CD14-positive monocyte (primary cell): ENCODE measurements around the gene TRABD2B. TPM values are rescaled to one million over a fixed set of nuclear protein-coding genes. Genes with fewer than 3 reads are reported as not detected.

Experiments used
- DNase-seq, 3 donors: peaks; one replicate each; pipeline ENCODE4 v3.0.0-alpha.2; 2011 to 2022
- H2AFZ ChIP-seq: 2 replicates; pipeline ENCODE4 v1.6.0; 2012; ENCODE audit warnings: mild to moderate bottlenecking, low read depth, low read length, inconsistent platforms; ENCODE audit not compliant: insufficient read depth, poor library complexity, severe bottlenecking
- H3K27ac ChIP-seq, 2 donors: 1 replicate in 1 of 2; 2 replicates in 1 of 2; pipeline ENCODE4 v1.5.1; 2012 to 2013; ENCODE audit warnings: low read length in 2 of 2, control low read depth in 1 of 2, inconsistent platforms in 1 of 2, low read depth in 1 of 2, mild to moderate bottlenecking in 1 of 2
- H3K27me3 ChIP-seq, 2 donors: one replicate each; pipeline versions ENCODE4 v1.6.0 to v1.6.1; 2011 to 2013; ENCODE audit warnings: low read length in 2 of 2; ENCODE audit not compliant: control insufficient read depth in 2 of 2, insufficient read depth in 2 of 2
- H3K36me3 ChIP-seq, 2 donors: replicated peaks in 1 of 2; 1 replicate in 1 of 2; 2 replicates in 1 of 2; pipeline versions ENCODE4 v1.5.1 to v1.6.1; 2012 to 2013; ENCODE audit warnings: low read length in 2 of 2, control low read depth in 1 of 2, inconsistent platforms in 1 of 2, mild to moderate bottlenecking in 1 of 2; ENCODE audit not compliant: insufficient read depth in 2 of 2, control insufficient read depth in 1 of 2
- H3K4me1 ChIP-seq, 2 donors: 1 replicate in 1 of 2; 2 replicates in 1 of 2; pipeline versions ENCODE4 v1.5.1 to v1.6.1; 2012 to 2013; ENCODE audit warnings: low read length in 2 of 2, control low read depth in 1 of 2, inconsistent platforms in 1 of 2, mild to moderate bottlenecking in 1 of 2, moderate library complexity in 1 of 2; ENCODE audit not compliant: insufficient read depth in 2 of 2, control insufficient read depth in 1 of 2
- H3K4me2 ChIP-seq: replicated peaks from 2 replicates; pipeline ENCODE3; 2012; ENCODE audit warnings: low read length, moderate library complexity, mild to moderate bottlenecking; ENCODE audit not compliant: poor library complexity, severe bottlenecking; ENCODE audit errors: extremely low read depth
- H3K4me3 ChIP-seq, 3 experiments: fragments of 200-600 bp in 1 of 3; sonication (generic) in 1 of 3; replicated peaks in 1 of 3; 1 replicate in 2 of 3; 2 replicates in 1 of 3; pipeline ENCODE4 v1.5.1; 2011 to 2013; ENCODE audit warnings: low read length in 3 of 3, mild to moderate bottlenecking in 3 of 3, control low read depth in 2 of 3, low read depth in 2 of 3, inconsistent platforms in 1 of 3, moderate library complexity in 1 of 3
- H3K79me2 ChIP-seq: 2 replicates; pipeline ENCODE4 v1.6.0; 2012; ENCODE audit warnings: mild to moderate bottlenecking, control low read depth, inconsistent platforms, low read length, moderate library complexity; ENCODE audit not compliant: insufficient read depth
- H3K9ac ChIP-seq: 2 replicates; pipeline ENCODE4 v1.6.0; 2017; ENCODE audit warnings: low read length, mild to moderate bottlenecking; ENCODE audit not compliant: insufficient read depth, poor library complexity, severe bottlenecking
- H3K9me3 ChIP-seq, 2 donors: replicated peaks in 1 of 2; 1 replicate in 1 of 2; 2 replicates in 1 of 2; pipeline versions ENCODE4 v1.5.1 to v1.6.1; 2012 to 2013; ENCODE audit warnings: low read length in 2 of 2, control low read depth in 1 of 2; ENCODE audit not compliant: control insufficient read depth in 1 of 2, insufficient read depth in 1 of 2
- H4K20me1 ChIP-seq: 2 replicates; pipeline ENCODE4 v1.6.0; 2012; ENCODE audit warnings: mild to moderate bottlenecking, low read length, control low read depth, moderate library complexity; ENCODE audit not compliant: insufficient read depth
- H3K27ac Mint-ChIP-seq, 7 donors: one replicate each; pipeline ENCODE4 v1.8.0; 2020; ENCODE audit warnings: mild to moderate bottlenecking in 7 of 7, mixed read lengths in 7 of 7, moderate library complexity in 6 of 7, inconsistent platforms in 2 of 7
- H3K27me3 Mint-ChIP-seq, 3 donors: one replicate each; pipeline ENCODE4 v1.8.0; 2021 to 2022; ENCODE audit warnings: low read depth in 3 of 3, mild to moderate bottlenecking in 3 of 3, mixed read lengths in 3 of 3, moderate library complexity in 3 of 3, inconsistent platforms in 1 of 3
- H3K36me3 Mint-ChIP-seq, 2 donors: one replicate each; pipeline ENCODE4 v1.8.0; 2020; ENCODE audit warnings: mixed read lengths in 2 of 2, inconsistent platforms in 1 of 2, mild to moderate bottlenecking in 1 of 2
- H3K4me1 Mint-ChIP-seq: one replicate; pipeline ENCODE4 v1.8.0; 2020; ENCODE audit warnings: mild to moderate bottlenecking, mixed read lengths
- H3K4me3 Mint-ChIP-seq, 2 donors: one replicate each; pipeline ENCODE4 v1.8.0; 2020; ENCODE audit warnings: mild to moderate bottlenecking in 2 of 2, mixed read lengths in 2 of 2, moderate library complexity in 1 of 2
- H3K9me3 Mint-ChIP-seq, 7 donors: one replicate each; pipeline ENCODE4 v1.8.0; 2020 to 2022; ENCODE audit warnings: mixed read lengths in 7 of 7, mild to moderate bottlenecking in 6 of 7, moderate library complexity in 6 of 7, inconsistent platforms in 2 of 7
- CTCF ChIP-seq: fragments of 200-600 bp; IDR thresholded peaks from one replicate; pipeline ENCODE4 v1.8.0; 2022; ENCODE audit warnings: antibody characterized with exemption, mild to moderate bottlenecking
- WGBS: methylation state at CpG from one replicate; pipeline ENCODE4 v1.1.5; 2013; ENCODE audit warnings: missing lambda C conversion rate; ENCODE audit not compliant: insufficient coverage; 5-methylcytosine and 5-hydroxymethylcytosine counted together
- intact Hi-C, 2 donors: fragments of 100-400 bp; cut with micrococcal nuclease; formaldehyde crosslinking; loops; one replicate each; pipeline versions ENCODE4 v1.15.0 to v1.15.1; 2023
- polyA plus RNA-seq, 3 donors: library from polyadenylated mRNA; depleted of rRNA in 1 of 3; unstranded in 2 of 3; stranded (reverse) in 1 of 3; fragments of 300-500 nt in 2 of 3; fragments of >200 nt in 1 of 3; fragmentation: Illumina TruSeq in 2 of 3; gene quantifications; 1 replicate in 2 of 3; 2 replicates in 1 of 3; pipeline ENCODE4 v1.2.3, GENCODE V29; 2012 to 2021

Gene TRABD2B
- polyA plus RNA-seq, 3 donors: not detected

- peaks cover 0 to 5% (median 4%) of the 10 kb centered on the region in 3 donors for H3K27me3 Mint-ChIP-seq
- TF ChIP-seq CTCF: no peak
- no peak overlapping the region for H3K27ac Mint-ChIP-seq
- Histone ChIP-seq H3K36me3 (no peaks in the 10 kb centered on the region), H4K20me1 (no peaks in the 10 kb centered on the region), H3K4me3 (no peak overlapping the region), H3K4me2 (no peak overlapping the region), H3K9ac (no peak overlapping the region), H3K79me2 (no peaks in the 10 kb centered on the region), H2AFZ (no peak overlapping the region), H3K9me3 (no peaks in the 10 kb centered on the region), H3K27me3 (no peaks in the 10 kb centered on the region), H3K27ac (no peak overlapping the region), H3K4me1 (no peaks in the 10 kb centered on the region)
- 100% methylated on average over 1 of the region's 4 CpGs for WGBS
- peaks cover 0 to 2% (median 0%) of the 10 kb centered on the region in 7 donors for H3K9me3 Mint-ChIP-seq
- intact Hi-C loops: no loop called here
- DNase-seq: no peak
- no peaks in the 10 kb centered on the region for H3K36me3 Mint-ChIP-seq
- H3K4me3 Mint-ChIP-seq: no peak overlapping the region
- H3K4me1 Mint-ChIP-seq: no peaks in the 10 kb centered on the region
Measured at GRCh38 chr1:47855230-47855629, 142.0 kb downstream of the TRABD2B start.

- H4K20me1 ChIP-seq: no peaks in the 10 kb centered on the region
- Mint-ChIP-seq H3K36me3 (no peaks in the 10 kb centered on the region), H3K27ac (no peak overlapping the region), H3K4me3 (no peak overlapping the region), H3K9me3 (peaks cover 0 to 2% (median 0%) of the 10 kb centered on the region in 7 donors), H3K27me3 (peaks cover 0 to 7% (median 4%) of the 10 kb centered on the region in 3 donors), H3K4me1 (no peaks in the 10 kb centered on the region)
- H3K4me3 ChIP-seq: no peak overlapping the region
- H3K79me2 ChIP-seq: no peaks in the 10 kb centered on the region
- no peak overlapping the region for H2AFZ ChIP-seq
- no peaks in the 10 kb centered on the region for H3K36me3 ChIP-seq
- TF ChIP-seq CTCF: no peak
- WGBS: 80% methylated on average over 1 of the region's 2 CpGs
- H3K27ac ChIP-seq: no peak overlapping the region
- H3K9me3 ChIP-seq: no peaks in the 10 kb centered on the region
- H3K4me2 ChIP-seq: no peak overlapping the region
- no peaks in the 10 kb centered on the region for H3K4me1 ChIP-seq
- intact Hi-C loops: no loop called here
- H3K9ac ChIP-seq: no peak overlapping the region
- DNase-seq: no peak
- H3K27me3 ChIP-seq: no peaks in the 10 kb centered on the region
Measured at GRCh38 chr1:47854552-47855144, 142.5 kb downstream of the TRABD2B start.
